HK-2 (cell line): ENCODE results near the gene C17orf75.
"Not testable (repeated sequence)": the region's sequence is repeated elsewhere in the genome, so short reads cannot be mapped to it uniquely, and the experiment has no call there.

Experiments used
- DNase-seq: peaks from one replicate; pipeline ENCODE4 v3.0.0-alpha.2; 2018; ENCODE audit not compliant: unreplicated experiment

The C17orf75 gene, protein sequence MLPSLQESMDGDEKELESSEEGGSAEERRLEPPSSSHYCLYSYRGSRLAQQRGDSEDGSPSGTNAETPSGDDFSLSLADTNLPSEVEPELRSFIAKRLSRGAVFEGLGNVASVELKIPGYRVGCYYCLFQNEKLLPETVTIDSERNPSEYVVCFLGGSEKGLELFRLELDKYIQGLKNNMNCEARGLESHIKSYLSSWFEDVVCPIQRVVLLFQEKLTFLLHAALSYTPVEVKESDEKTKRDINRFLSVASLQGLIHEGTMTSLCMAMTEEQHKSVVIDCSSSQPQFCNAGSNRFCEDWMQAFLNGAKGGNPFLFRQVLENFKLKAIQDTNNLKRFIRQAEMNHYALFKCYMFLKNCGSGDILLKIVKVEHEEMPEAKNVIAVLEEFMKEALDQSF

GRCh38 chr17:32341857-32342602 lies at the start of gene C17orf75:
Gene C17orf75 (minus strand): TSS chr17:32342173. CDS start chr17:32342139, 34 bp downstream.
- peak; percentile 83 for DNase-seq

DNA sequence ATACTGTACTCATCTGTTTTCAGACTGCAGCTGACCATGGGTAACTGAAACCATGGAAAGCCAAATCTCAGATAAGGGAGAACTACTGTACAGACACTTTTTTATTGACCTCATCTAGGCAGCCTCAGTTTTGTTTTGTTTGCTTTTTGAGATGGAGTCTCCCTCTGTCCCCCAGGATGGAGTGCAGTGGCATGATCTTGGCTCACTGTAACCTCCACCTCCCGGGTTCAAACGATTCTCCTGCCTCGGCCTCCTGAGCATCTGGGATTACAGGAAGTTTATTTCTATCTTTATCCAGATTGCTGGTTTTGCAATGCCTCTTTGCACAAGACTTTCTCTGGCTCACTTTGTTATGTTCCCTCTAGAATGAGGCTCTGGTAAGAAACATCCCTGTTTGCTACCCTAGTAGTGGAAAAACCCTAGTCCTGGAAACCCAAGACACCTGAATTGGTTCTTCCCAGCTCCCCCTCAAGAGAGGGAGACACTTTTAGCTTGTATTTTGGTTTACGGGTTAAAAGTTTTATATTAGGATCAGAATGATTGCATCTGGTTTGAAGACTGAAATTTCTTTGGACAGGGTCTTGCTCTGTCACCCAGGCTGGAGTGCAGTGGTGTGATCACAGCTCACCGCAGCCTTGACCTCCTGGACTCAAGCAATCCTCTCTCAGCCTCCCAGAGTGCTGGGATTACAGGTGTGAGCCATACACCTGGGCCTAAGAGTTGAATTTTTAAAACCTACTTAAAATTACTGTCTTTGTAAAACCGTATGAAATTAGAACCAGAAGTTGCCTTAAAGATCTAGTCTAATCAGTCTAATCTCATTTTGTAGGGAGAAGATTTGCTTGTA lies 46.9 kb upstream of the C17orf75 start:
- no peak for DNase-seq

GRCh38 chr17:32388128-32388527 lies 46.2 kb upstream of the C17orf75 start:
- not testable (repeated sequence) for DNase-seq

DNA sequence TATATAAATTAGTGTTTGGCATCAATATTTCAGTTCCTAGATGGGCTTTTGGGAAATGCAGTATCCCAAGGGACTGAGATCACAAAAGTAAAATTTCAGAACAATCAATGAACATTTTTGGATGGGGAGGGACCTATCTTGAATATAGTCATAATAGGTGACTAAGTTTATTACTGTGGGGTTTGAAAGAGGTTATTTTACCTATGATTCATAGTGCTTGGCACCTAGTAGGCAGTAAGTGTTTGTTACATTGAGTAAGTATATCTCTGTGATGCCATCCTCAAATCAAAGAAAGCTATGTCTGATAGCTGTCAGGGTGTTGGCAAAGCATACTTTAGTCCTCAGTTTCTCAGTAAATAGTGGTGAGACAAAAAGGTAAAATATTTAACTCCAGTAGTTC lies 44.9 kb upstream of the C17orf75 start:
- no peak for DNase-seq

DNA sequence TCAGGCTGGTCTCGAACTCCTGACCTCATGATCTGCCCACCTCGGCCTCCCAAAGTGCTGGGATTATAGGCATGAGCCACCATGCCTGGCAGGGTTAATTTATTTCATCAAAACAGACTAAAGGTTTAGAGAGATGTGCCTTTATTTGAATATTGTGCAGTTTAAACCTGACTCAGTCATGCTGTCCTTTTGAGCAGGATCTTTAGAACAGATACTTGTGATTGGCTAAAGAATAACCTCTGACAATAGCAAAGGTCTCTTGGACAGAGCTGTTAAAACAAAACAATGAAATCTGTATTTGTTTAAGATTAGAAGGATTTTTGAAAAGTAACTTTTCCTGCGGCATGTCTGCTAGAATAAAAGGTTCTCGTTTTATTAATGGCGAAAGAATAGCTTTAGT lies 44.0 kb upstream of the C17orf75 start:
- no peak for DNase-seq

GRCh38 chr17:32385121-32385520 lies 43.1 kb upstream of the C17orf75 start:
- DNase-seq = no peak

DNA sequence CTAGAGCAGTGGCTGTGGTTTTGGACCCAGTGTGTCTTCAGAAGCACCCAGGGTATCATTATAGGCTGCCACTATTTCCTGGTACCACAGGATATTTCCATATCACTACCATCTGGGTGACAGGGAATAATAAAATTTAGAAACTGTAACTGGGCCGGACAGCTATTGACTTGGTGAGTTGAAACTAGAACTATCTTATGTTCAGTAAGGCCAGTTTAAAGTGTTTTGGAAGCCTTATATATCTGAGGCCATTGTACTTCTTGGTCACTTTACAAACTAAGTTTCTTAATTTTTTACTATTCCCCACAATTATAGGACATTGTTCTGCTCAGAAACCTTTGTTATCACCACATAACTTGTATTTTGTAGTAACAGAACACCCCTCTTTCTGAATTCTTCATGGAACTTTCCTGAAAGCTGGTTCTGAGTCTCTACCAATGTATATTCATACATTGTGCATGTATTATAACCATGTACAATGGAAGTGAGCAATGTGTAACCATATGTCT lies 42.0 kb upstream of the C17orf75 start:
- no peak for DNase-seq

- DNase-seq = no peak
Measured at GRCh38 chr17:32382526-32383223, 40.7 kb upstream of the C17orf75 start.

- no peak for DNase-seq
Measured at GRCh38 chr17:32370426-32370825, 28.5 kb upstream of the C17orf75 start.

- DNase-seq = no peak
Measured at GRCh38 chr17:32361270-32361669, 19.3 kb upstream of the C17orf75 start.

GRCh38 chr17:32357615-32358014 lies 15.6 kb upstream of the C17orf75 start:
- DNase-seq = no peak

GRCh38 chr17:32356750-32357149 lies 14.8 kb upstream of the C17orf75 start:
- no peak for DNase-seq

- DNase-seq = no peak
Measured at GRCh38 chr17:32356378-32356743, 14.4 kb upstream of the C17orf75 start.

- no peak for DNase-seq
Measured at GRCh38 chr17:32355649-32356377, 13.8 kb upstream of the C17orf75 start.

GRCh38 chr17:32352734-32353133 lies 10.8 kb upstream of the C17orf75 start:
- DNase-seq = not testable (repeated sequence)

GRCh38 chr17:32350666-32351418 lies 8.9 kb upstream of the C17orf75 start:
- no peak for DNase-seq

GRCh38 chr17:32349854-32350665 lies 8.1 kb upstream of the C17orf75 start, which contains the start of gene ZNF207:
Gene ZNF207 (plus strand): TSS chr17:32350157. CDS start chr17:32350286, 129 bp downstream.
- peak; percentile 95 for DNase-seq

- DNase-seq = no peak
Measured at GRCh38 chr17:32349503-32349853, 7.5 kb upstream of the C17orf75 start.

- DNase-seq = no peak
Measured at GRCh38 chr17:32348483-32348800, 6.5 kb upstream of the C17orf75 start.
